Amniotic stem cell (primary cell): Measurements from ENCODE around the gene VTN.
"Not testable (repeated sequence)": the region's sequence is repeated elsewhere in the genome, so short reads cannot be mapped to it uniquely, and the experiment has no call there.

Experiments used
- DNase-seq: peaks from one replicate; lab custom pipeline; 2025; lab: John Stamatoyannopoulos, UW

VTN gene

GRCh38 chr17:28342313-28342712 lies 27.8 kb downstream of the VTN start:
- DNase-seq, result no peak

DNA sequence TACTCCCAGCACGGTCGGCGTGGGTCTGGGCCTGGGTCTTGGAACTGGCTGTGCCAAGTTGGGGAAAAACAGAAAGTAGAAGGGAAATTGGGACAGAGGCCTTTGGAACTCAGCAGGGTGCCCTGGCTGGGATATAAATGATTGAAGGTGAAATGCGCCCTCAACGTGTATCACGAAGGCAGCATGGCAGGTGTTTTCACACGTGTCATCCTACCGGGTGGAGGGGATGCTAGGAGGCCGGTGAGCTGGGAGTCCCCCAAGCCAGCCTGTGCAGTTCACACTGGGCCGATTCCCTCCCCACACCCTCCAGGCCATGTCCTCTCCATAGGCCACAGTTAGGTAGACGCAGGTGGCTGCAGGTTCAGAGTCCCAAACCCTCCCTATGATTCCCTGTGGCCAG lies 28.6 kb downstream of the VTN start:
- no peak for DNase-seq

GRCh38 chr17:28340374-28340773 lies 29.7 kb downstream of the VTN start:
- no peak for DNase-seq

GRCh38 chr17:28339431-28339830 lies 30.7 kb downstream of the VTN start:
- DNase-seq, result no peak

GRCh38 chr17:28338769-28339212 lies 31.3 kb downstream of the VTN start:
- not testable (repeated sequence) for DNase-seq

DNA sequence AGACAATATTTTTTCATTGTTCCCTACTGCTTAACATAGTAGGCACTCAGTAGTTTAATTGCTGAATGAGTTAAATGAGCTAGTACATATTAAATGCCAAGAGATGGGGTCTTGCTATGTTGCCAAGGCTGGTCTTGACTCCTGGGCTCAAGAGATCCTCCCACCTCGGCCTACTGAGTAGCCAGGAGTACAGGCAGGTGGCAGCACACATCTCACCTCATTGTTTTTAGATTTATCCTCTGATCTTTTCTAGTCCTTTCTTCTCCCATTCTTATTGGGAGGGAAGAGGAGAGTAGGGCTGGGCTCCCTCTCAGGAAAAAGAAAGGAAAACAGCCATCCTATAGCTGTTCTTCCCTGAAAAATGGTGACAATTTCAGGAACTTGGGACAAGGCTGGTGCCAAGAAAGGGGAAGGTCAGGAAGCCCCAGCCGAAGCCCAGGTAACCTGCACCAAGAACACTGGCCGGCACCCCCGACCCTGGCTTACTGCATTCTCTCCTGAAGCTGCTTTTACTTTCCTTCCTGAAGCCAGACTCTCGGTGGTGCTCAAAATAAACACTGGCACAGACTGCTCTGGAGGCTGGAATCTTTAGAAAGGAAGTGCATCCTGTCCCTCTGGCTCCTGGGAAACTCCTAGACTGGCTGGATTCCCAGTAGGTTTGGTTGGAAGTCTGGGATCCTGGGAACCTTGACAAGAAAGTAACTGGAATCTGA lies 31.9 kb downstream of the VTN start:
- no peak for DNase-seq

DNA sequence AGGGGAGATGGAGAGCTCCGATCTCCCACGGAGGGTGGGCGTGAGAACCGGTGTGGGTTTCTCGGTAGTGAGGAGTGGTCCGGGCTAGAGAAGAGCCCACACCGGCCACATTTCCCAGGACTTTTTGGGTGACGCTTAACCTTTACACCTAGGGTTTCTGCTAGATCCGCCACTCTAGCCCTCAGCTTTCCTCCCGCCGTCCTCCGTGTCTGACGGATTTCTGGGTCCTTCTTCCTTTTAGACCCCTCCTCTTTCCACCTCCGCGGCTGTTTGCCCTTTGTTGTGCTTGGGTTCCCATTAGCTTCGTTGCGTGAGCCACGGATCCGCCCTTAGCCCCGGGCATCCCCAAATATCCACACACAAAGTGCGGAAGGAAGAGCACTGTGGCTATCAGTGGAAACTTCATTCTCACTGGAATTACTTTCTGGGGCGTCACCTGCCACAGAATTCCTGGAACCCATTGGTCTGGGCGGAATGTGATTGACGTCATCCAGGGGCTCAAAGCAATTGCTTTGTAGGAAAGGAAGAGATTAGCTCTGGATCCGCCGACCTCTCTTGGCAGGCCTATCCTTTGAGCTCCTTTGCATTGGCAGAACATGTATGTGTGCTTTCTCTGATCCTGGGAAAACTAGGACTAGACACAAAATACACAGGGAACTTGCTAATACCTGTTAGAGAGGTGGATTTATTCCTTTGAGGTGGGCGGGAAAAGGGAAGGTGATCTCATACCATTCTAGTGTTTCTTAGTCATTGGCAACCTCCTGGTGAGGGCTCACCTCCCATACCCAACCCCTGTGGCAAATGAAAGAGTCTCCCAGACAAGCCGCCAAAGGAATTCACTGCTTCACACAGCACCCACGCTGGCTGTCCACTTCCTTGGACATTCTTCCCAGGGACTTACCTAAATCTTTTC lies 33.9 kb downstream of the VTN start:
- DNase-seq, result peak; percentile 80

GRCh38 chr17:28335201-28335958 lies 34.7 kb downstream of the VTN start, which contains the start of the genes IFT20 and TNFAIP1:
Gene IFT20 (minus strand): TSS chr17:28335472. CDS start chr17:28331985, 3,487 bp downstream.
Gene TNFAIP1 (plus strand): TSS chr17:28335761. CDS start chr17:28339522, 3,761 bp downstream.
- DNase-seq, result peak; percentile 100

DNA sequence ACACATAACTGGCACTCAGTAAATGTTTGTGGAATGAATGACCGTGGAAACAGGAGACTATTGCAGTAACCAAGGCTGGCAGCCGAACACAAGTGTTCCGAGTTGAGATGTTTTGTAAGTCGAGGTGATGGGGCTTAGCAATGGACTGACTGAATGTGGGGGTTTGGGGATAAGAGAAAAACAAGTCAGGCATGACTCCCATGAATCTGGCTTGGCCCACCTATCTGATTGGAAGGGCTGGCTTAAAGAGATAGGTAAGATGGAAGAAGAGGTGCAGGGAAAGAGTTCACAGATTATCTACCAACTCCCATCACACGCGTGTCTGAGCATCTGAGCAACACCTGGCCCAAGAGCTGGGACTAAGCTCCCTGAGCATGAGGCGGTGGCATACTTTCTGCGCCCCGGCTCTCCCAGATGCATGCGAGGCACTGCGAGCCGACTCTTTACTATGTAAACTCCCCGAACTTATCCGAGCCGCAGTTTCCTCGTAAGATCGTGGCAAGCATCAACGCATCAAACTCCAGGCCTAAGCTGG lies 35.4 kb downstream of the VTN start:
- no peak for DNase-seq

DNA sequence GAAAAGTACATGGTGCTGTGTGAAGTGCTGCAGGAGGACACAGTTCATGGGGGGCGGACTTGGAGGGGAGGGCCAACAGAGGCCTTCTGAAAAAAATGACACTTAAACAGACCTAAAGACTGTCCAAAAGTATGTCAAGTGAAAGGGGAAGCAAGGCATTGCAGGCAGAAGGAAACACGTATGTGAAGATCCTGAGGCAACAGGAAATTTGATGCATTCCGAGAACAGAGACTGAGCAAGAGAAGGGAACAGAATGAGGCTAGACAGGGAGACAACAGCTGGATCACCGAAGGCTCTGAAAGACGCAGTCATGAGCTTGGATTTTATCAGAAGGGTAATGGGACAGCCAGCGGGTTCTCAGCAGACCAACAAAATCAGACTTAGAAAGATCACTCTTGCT lies 35.9 kb downstream of the VTN start:
- DNase-seq, result no peak

DNA sequence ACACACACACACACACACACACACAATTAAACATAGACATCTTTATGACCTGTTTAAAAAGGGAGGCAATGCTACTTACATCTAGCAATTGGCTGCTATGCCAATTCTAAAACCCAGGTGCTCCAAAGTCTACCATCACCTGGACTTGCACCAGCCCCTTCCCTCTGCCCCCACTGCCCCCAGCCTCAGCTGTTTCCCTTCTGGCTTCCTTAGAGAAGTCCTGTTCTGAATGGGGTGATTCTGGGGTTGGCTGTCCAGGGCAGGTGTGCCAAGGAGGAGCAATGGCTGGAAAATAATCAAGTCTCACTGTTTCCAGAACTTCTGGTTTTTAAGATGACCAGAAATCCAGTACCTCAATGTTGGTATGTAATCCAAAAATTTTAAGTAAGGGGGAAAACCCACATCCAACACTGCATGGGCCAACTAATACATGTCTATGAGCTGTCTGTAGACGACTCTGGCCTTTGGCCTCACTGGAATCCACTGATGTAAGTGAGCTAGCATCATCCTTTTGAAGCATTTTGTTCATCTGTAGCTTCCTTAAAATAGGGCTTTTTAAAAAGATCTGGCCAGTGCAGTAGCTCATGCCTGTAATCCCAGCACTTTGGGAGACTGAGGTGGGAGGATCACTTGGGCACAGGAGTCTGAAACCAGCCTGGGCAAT lies 36.9 kb downstream of the VTN start:
- no peak for DNase-seq

DNA sequence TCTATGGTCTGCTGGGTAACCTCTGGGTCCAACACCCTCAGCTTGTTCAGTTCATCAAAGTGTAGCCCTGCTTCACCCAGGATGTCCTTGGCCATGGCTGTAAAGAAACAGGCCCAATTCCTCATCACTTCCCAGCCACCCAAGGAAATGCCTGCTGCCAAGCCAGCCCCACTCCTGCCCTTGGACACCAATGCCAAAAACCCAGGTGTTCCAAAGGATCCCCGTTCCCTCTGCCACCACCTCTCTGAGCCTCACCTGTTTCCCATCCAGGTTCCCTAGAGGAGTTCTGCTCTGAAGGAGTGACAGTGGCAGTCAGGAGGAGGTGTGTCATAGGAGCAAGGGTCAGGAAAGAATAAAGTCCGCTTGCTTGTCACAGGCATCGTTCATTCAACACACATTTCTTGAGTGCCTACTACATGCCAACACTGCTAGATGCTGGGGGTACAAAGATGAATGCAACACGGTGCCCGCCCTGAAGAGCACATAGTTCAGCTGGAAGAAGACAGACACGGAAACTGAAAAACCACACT lies 38.2 kb downstream of the VTN start:
- DNase-seq, result no peak

- no peak for DNase-seq
Observed at GRCh38 chr17:28330671-28331070, 39.4 kb downstream of the VTN start.

- no peak for DNase-seq
Observed at GRCh38 chr17:28328325-28328724, 41.8 kb downstream of the VTN start.

GRCh38 chr17:28327709-28328108 lies 42.4 kb downstream of the VTN start:
- no peak for DNase-seq

- no peak for DNase-seq
Observed at GRCh38 chr17:28327031-28327607, 43.0 kb downstream of the VTN start.

GRCh38 chr17:28326114-28326513 lies 44.0 kb downstream of the VTN start:
- DNase-seq, result no peak

DNA sequence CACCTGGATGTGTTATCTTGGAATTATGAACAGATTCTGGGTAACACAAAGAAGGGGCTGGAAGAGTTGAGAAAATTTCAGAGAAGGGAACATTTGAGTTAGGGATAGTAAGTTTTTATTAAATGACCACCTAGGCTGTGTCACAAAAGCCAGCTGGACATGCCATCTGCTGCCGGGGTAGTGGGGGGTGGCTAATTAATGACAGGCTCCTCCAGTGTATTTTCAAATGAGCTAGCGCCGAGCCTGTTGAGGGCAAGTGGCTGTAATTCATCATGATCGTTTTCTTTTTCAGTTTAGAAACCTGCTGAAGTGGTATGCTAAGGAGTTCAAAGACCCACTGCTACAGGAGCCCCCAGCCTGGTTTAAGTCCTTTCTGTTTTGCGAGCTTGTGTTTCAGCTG lies 44.9 kb downstream of the VTN start:
- no peak for DNase-seq

GRCh38 chr17:28324781-28325180 lies 45.3 kb downstream of the VTN start:
- no peak for DNase-seq

DNA sequence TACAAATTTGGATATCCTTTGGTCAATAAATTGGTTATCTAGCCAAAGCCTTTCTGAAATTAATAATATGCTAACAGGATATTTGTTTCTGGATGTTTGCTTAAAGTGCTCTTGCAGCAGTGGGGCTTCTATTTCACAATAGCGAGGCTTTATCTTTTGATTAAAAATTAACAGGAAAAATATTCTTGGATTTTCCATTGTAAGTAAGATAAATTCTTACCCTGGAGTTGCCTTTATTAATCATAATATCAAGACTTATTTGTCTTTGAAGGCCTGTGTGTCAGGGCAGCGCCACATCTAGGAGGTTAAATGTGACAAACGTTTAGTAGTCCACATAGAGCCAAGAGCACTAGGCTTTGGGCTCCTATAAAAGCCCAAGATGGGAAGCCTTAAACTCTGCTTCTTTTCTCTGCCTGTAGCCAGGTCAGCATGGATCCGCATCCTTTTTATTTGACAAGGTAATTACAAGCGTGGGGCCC lies 45.8 kb downstream of the VTN start:
- DNase-seq, result no peak
